Neuron (in vitro differentiated cells): ENCODE data around the gene TCF4.

Source experiments
- H2AFZ ChIP-seq: one replicate; pipeline ENCODE4 v1.6.1; 2013; ENCODE audit warnings: low read depth, mild to moderate bottlenecking, inconsistent platforms, low read length, moderate library complexity
- H3K27me3 ChIP-seq: one replicate; pipeline ENCODE4 v1.6.1; 2013; ENCODE audit warnings: low read length; ENCODE audit not compliant: insufficient read depth
- H3K36me3 ChIP-seq: one replicate; pipeline ENCODE4 v1.6.1; 2013; ENCODE audit warnings: low read length; ENCODE audit not compliant: insufficient read depth
- H3K4me1 ChIP-seq: one replicate; pipeline ENCODE4 v1.6.1; 2013; ENCODE audit warnings: low read length; ENCODE audit not compliant: insufficient read depth
- H3K4me3 ChIP-seq: 2 replicates; pipeline ENCODE4 v1.5.1; 2013; ENCODE audit warnings: mild to moderate bottlenecking, low read length, moderate library complexity
- H3K9me3 ChIP-seq: one replicate; pipeline ENCODE4 v1.6.1; 2013; ENCODE audit warnings: low read length

The TCF4 gene

DNA sequence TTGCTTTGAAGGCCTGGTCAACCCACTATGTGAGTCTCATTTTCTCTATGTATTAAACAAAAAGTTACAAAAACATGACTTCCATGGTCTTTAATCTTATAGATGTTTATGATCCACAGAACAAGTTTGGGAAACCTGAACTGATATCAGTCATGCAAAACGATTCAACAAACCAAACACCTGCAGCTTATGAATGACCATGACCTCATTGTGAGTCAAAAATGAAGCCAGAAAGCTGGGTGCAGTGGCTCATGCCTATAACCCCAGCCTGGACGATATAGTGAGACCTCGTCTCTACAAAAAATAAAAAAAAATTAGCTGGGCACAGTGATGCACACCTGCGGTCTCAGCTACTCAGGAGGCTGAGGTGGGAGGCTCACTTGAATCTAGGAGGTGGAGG, 358.3 kb downstream of the TCF4 start:
- Histone ChIP-seq H3K27me3 (no peaks in the 10 kb centered on the region), H3K4me1 (peaks cover 16% of the 10 kb centered on the region), H3K9me3 (no peaks in the 10 kb centered on the region), H3K4me3 (no peak overlapping the region), H3K36me3 (peaks cover 56% of the 10 kb centered on the region), H2AFZ (no peak overlapping the region)

DNA sequence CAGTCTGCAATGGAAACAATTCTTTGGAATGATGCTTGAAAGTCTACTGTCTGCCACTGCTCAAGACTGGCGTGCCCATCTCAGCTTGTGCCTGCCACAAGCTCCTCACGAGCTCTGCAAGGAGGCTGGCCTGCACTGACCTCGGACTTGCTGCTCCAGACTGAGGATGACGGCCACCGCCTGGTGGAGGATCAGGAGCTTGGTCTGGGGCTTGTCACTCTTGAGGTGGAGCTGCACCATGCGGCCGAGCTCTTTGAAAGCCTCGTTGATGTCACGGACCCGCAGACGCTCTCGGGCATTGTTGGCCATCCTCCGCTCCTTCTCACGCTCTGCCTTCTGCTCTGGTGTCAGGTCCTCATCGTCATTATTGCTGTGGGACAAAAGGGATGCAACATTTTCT, 359.3 kb downstream of the TCF4 start:
- H3K9me3 ChIP-seq = no peaks in the 10 kb centered on the region
- H3K4me1 ChIP-seq = peaks cover 21% of the 10 kb centered on the region
- peaks cover 49% of the 10 kb centered on the region for H3K36me3 ChIP-seq
- H2AFZ ChIP-seq = no peak overlapping the region
- H3K27me3 ChIP-seq = no peaks in the 10 kb centered on the region
- no peak overlapping the region for H3K4me3 ChIP-seq

DNA sequence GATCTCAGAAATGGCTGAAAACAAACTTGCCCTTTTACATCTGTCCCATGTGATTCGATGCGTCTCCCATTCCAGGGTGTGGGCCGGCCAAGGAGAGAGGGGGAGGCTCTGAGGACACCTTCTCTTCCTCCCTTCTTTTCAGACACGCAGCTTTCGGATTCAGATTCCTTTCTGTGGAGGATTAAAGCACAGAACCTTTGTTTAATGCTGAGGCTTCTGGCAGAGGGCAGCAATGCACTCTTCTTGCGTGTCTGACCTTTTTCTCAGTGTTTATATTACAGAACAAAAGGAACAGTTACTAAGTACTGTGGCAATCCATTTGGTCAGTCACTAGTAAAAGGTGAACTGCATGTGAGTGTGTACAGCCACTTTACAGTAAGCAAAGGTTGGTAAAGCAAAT, 359.8 kb downstream of the TCF4 start:
- no peak overlapping the region for H2AFZ ChIP-seq
- H3K4me3 ChIP-seq = no peak overlapping the region
- peaks cover 49% of the 10 kb centered on the region for H3K36me3 ChIP-seq
- no peaks in the 10 kb centered on the region for H3K27me3 ChIP-seq
- H3K4me1 ChIP-seq = peaks cover 21% of the 10 kb centered on the region
- no peaks in the 10 kb centered on the region for H3K9me3 ChIP-seq

DNA sequence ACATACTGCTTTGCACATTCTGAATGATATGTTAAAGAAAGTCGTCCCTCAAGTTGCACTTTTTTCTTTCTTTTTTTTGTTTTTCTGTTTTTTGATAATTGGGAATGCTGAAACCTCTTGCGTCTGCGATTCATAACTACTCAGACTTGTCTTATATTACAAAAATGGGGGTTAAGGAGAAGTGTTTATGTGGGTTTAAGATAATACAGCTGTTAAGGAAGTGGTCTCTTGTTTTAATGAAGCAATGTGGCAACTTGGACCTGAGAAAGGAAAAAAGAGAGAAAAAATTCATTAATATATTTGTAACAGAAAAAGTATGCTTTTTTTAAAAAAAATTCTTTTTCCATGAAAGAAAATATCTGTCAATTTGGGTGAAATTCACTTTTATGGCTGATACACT, 360.2 kb downstream of the TCF4 start:
- H3K4me1 ChIP-seq = peaks cover 21% of the 10 kb centered on the region
- no peak overlapping the region for H2AFZ ChIP-seq
- no peaks in the 10 kb centered on the region for H3K9me3 ChIP-seq
- no peaks in the 10 kb centered on the region for H3K27me3 ChIP-seq
- H3K4me3 ChIP-seq = no peak overlapping the region
- H3K36me3 ChIP-seq = peaks cover 48% of the 10 kb centered on the region

DNA sequence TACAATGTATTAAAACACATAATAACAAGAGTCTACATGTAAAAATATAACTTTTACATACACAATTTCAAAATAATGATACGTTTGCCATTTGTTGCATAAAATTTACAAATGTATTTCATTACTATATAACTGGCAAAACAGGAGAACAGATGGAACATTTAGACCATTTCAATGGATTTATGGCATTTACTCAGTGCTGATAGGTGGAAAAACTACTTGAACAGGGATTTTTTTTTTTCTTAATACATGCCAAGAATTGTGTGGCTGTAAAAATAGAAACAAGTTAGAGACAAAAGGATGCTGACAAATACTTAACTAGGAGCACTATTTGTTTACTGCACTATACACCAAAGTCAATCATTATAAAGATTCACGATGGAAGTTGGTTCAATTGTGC, 361.9 kb downstream of the TCF4 start:
- no peak overlapping the region for H3K4me3 ChIP-seq
- peaks cover 33% of the 10 kb centered on the region for H3K36me3 ChIP-seq
- no peak overlapping the region for H2AFZ ChIP-seq
- H3K27me3 ChIP-seq = no peaks in the 10 kb centered on the region
- H3K4me1 ChIP-seq = peaks cover 31% of the 10 kb centered on the region
- H3K9me3 ChIP-seq = no peaks in the 10 kb centered on the region

DNA sequence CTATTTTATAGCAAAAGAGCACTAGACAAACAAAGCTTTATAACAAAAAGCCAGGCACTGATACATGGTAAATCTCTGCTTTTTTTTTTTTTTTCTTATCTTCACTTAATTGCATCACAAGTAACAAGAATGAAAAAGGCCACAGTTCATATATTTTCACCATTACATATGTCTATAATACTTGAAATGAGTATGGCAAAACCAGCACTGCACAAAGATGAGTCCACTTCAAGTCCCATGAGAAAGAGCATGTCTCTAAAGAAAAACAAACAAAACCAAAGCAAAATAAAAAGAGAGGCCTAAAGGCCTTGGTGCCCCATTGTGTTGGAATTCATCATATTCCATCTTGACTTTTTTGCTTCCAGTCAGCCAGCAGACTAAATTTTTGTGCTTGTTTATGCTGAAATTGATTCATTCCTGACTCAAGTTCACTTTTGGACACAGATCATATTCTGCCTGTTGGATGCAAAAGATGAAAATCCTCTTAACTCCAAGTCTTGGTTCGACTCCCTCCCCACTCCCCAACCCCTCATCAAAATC, 363.8 kb downstream of the TCF4 start:
- Histone ChIP-seq H3K27me3 (no peaks in the 10 kb centered on the region), H3K4me1 (peaks cover 31% of the 10 kb centered on the region), H3K36me3 (peaks cover 25% of the 10 kb centered on the region), H3K9me3 (no peaks in the 10 kb centered on the region), H2AFZ (no peak overlapping the region), H3K4me3 (no peak overlapping the region)

DNA sequence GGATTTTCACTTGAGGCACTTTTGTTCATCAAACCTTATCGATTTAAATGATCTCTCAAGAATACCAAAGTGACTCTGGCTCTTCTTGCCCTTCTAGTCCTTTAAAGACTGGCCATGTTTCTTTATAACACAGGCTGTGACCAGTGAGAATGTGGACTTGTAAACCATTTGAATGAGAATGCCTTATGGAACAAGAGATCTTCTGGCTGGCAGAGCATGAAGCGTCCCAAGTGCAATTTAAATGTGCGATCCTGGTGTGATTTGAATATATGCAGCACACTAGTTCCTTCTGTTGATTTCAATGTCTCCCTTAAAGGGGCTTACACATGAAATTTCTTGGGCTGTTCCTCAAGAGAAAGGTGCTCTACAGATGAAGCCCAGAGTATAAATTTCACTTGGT, 366.4 kb downstream of the TCF4 start:
- Histone ChIP-seq H2AFZ (no peak overlapping the region), H3K9me3 (no peaks in the 10 kb centered on the region), H3K4me1 (peaks cover 15% of the 10 kb centered on the region), H3K4me3 (no peak overlapping the region), H3K36me3 (peaks cover 11% of the 10 kb centered on the region), H3K27me3 (no peaks in the 10 kb centered on the region)

DNA sequence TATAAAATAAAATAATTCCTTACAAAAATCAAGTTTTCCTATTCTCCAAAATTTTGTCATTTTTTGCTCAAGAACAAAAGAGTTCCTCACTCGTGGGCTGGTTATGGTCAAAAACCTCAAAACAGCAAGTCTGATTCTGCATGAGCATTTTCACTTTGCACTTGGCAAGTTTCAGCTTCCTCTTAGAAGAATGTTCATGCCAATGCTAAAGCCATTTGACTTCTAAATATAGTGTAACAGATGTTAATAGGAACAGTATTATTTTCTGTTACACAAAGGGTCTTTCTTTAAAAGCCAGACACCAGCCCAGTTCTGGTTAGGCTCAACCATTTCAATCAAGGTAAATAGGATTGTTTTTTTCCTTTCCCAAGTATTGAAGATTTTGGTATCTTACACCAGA, 367.5 kb downstream of the TCF4 start:
- no peak overlapping the region for H3K4me3 ChIP-seq
- peaks cover 3% of the 10 kb centered on the region for H3K36me3 ChIP-seq
- H3K27me3 ChIP-seq = no peaks in the 10 kb centered on the region
- H2AFZ ChIP-seq = no peak overlapping the region
- H3K4me1 ChIP-seq = peaks cover 15% of the 10 kb centered on the region
- no peaks in the 10 kb centered on the region for H3K9me3 ChIP-seq

DNA sequence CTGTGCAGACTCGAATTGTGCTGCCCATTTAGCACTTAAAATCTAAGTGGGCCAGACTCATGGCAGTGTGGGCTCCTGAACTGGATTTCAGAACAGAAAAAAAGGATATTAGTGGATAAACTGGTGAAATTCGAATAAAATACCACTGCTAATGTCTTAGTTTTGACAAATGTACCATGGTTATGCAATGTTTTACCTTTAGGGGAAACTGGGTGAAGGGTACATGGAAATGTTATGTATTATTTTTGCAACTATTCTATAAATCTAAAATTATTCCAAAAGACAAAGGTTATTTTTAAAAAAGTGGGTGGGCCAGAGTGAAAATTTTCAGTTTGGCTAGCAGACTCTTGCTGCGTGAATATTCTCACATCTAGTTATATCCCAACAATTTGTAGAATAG, 368.2 kb downstream of the TCF4 start:
- no peak overlapping the region for H3K4me3 ChIP-seq
- peaks cover 15% of the 10 kb centered on the region for H3K4me1 ChIP-seq
- H3K27me3 ChIP-seq = no peaks in the 10 kb centered on the region
- H3K36me3 ChIP-seq = peaks cover 3% of the 10 kb centered on the region
- no peak overlapping the region for H2AFZ ChIP-seq
- H3K9me3 ChIP-seq = no peaks in the 10 kb centered on the region

DNA sequence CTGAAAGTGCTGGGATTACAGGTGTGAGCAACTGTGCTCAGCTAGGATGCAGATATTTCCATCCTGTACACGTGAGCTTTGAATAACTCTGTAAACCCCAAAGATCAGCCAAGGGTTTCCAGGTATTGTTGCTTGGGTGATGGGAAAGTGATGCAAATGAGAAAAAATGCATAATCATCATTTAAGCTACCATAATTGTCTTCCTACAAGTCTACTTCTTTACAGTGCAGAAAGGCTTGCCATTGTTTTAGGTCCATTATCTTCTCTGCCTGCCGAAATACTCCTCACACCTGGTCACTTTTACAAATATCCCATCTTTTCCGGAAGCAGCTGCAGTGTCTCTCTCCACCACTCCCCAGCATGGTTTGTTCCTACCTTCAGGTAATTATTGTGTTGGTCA, 368.9 kb downstream of the TCF4 start:
- H3K9me3 ChIP-seq = no peaks in the 10 kb centered on the region

DNA sequence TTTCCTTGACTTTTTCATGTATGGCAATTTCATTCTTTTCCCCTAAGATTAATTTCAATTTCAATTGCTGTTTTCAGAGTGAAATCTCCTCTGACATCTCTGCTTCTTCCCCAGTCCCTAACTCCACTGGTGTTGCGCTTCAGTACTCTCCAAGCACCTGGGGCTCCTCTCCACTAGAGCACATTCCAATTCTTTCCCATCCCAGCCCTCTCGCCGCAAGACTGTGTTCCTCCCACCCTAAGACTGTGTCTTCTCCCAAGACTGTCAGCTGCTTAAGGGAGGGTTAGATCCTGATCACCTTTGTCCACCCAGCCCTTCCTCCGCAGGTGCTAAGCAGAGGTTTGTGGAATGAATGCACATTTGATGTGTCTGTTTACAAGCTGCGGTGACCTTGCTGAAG, 373.0 kb downstream of the TCF4 start:
- no peaks in the 10 kb centered on the region for H3K9me3 ChIP-seq
- no peaks in the 10 kb centered on the region for H3K4me1 ChIP-seq
- no peaks in the 10 kb centered on the region for H3K36me3 ChIP-seq
- no peak overlapping the region for H3K4me3 ChIP-seq
- H3K27me3 ChIP-seq = no peaks in the 10 kb centered on the region
- H2AFZ ChIP-seq = no peak overlapping the region

More for the DNA sequence above, 368.9 kb downstream of the TCF4 start:
- Histone ChIP-seq H3K36me3 (peaks cover 3% of the 10 kb centered on the region), H3K27me3 (no peaks in the 10 kb centered on the region), H3K4me1 (peaks cover 10% of the 10 kb centered on the region), H2AFZ (no peak overlapping the region), H3K4me3 (no peak overlapping the region)

DNA sequence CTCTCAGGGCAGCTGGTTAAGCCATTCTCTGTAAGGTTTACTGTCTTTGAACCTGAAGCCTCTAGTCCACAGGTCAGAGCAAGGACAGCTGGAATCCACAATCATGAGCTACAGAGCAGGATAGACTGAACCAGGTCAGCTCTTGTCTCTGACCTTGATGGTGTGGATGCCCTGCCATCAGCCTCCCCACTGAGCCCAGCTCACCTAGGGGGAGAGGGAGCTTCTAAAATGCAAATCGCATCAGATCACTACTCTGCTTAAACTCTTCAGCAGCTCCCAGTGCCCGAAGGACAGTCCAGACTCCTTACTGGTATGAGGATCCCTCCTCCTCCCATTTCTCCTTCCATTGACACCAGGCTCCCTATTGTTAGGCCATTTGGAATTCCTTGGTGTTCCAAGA, 373.5 kb downstream of the TCF4 start:
- Histone ChIP-seq H2AFZ (no peak overlapping the region), H3K4me3 (no peak overlapping the region), H3K36me3 (no peaks in the 10 kb centered on the region), H3K9me3 (no peaks in the 10 kb centered on the region), H3K27me3 (no peaks in the 10 kb centered on the region), H3K4me1 (no peaks in the 10 kb centered on the region)

DNA sequence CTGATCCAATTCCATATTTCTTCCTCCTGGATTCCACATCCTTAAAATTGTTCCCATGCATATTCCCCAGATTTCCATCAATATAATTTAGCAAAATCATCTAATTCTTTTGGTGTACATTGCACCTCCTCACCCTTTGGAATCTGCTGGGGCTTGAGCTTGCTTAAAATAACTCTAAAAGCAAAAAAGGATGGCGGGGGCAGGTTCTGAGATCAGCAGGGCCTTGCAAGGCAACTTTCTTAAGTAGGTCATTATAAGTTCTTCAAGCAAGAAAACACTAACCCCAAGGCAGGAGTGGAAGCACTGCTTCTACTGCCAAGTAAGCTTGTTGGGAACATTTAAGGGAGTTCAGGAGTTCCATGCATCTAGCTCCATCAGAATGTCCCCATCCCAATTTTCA, 374.4 kb downstream of the TCF4 start:
- no peaks in the 10 kb centered on the region for H3K36me3 ChIP-seq
- no peaks in the 10 kb centered on the region for H3K27me3 ChIP-seq
- H3K4me3 ChIP-seq = no peak overlapping the region
- no peaks in the 10 kb centered on the region for H3K4me1 ChIP-seq
- no peaks in the 10 kb centered on the region for H3K9me3 ChIP-seq
- H2AFZ ChIP-seq = no peak overlapping the region

DNA sequence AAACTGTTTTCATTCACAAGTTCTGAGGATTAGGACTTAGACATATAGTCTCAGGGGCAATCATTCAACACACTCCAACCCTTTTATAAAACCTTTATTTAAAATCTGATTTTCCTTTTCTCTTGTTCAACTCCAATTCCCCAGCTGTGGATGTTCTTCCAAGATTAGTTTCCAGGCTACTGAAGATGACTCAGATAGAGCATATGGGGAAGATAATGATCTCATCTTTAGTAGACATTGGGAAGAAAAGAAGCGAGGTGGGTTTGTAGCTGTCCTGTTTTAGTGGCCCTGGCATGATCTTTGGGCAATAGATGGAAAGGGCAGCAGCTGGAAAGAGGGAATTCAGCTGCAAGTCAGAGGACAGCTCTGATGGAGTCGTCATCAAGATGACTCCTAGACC, 381.1 kb downstream of the TCF4 start:
- H3K36me3 ChIP-seq = no peaks in the 10 kb centered on the region
- H3K9me3 ChIP-seq = no peaks in the 10 kb centered on the region
- no peaks in the 10 kb centered on the region for H3K4me1 ChIP-seq
- H3K4me3 ChIP-seq = no peak overlapping the region
- H3K27me3 ChIP-seq = no peaks in the 10 kb centered on the region
- H2AFZ ChIP-seq = no peak overlapping the region
